Right ventricle myocardium superior (tissue), 1 donor: ENCODE results near the gene CTSE. TPM values are rescaled to one million over a fixed set of nuclear protein-coding genes. Genes with fewer than 3 reads are reported as not detected.

Experiments
- ATAC-seq: fragments of 200-7000 bp; cut with Tn5 transposase; one replicate; pipeline ENCODE4 v1.9.1; 2020; ENCODE audit warnings: mild to moderate bottlenecking; ENCODE audit not compliant: poor library complexity
- DNase-seq: peaks from one replicate; pipeline ENCODE4 v3.0.0-alpha.2; 2020
- intact Hi-C: fragments of 100-400 bp; cut with DNase I; formaldehyde crosslinking; loops from one replicate; pipeline ENCODE4 v1.11.2; 2022
- total RNA-seq: library from RNA; stranded (reverse); fragmentation: NEBNext Ultra II Directional; extraction: Animal tissue kit (Norgen Biotek cat#: 25700); gene quantifications from one replicate; pipeline ENCODE4 v1.2.1, GENCODE V29; 2021
- donor health status: DM: no; HTN: yes; CAD: no; lungs with severe emphysema.

Gene CTSE
- total RNA-seq, 1 donor from 2014 or later: not detected

DNA sequence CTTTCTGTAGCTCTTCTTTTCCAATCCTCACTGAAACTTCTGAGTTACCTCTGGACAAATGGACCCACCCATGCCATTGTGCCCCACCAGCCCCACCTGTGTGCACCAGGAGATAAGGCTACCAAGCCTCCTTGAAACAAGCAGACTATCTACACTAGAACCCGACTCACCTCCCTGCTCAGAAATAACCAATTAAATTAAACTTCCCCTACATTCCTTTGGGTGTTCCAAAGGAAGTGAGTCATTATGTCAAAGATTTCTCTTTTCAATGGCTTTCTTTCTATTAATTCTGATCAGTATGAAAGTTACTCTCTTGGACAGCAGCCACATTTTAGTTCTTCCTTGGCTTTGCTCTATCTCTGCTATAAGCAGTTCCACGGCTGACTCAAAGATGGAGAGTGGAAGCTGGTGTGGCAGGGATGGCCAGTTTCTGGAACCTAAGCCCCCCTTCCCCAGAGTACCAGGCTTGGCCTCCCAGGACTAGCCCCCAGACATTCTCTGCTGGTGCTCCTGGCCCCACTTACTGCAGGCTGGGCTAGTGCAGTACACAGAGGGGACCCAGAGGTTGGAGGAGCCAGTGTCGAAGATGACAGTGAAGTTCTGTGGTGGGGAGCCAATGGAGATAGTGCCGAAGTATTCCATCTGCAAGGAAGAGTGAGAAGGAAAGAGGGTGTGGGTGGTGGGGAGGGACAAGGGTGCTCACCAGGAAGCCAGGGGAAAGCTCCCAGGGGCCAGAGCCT lies 1.9 kb downstream of the CTSE start:
- intact Hi-C loops: no loop called here
- no peak for DNase-seq
- no peak for ATAC-seq

GRCh38 chr1:206021008-206021625 lies 2.6 kb downstream of the CTSE start:
- no peak for DNase-seq
- ATAC-seq: no peak
- intact Hi-C loops: no loop called here

DNA sequence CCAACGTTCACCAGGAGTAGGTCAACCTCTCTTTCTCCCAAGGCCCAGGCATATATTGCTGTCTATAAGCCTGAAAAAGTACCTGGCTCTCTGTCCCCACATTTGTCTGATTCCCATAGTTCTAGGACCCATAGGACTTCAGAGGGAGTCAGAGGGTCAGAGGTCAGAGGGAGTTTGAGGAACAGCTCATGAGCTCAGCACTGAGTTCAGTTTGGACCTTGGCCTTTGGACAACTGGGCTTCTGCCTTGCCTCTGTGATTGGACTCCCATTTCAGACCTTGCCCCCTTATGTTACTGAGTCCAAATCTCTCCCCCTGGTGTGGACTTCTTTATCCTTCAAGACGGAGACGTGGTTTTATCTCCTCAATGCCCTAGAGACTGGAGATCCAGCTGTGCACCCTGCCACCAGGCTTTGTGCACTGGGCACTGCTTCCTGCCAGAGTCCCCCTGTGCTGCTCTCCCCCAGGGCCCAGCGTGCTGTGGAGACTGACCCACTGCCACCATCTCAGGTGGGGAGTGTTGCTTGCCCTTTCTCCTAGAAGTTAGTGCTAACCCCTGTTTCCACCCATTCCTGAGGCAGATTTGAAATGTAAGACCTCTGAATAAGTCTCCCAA lies 3.2 kb downstream of the CTSE start:
- DNase-seq (no peak), ATAC-seq (no peak)
- intact Hi-C loops: no loop called here

- DNase-seq (no peak), ATAC-seq (no peak)
- intact Hi-C loops: no loop called here
Measured at GRCh38 chr1:206015071-206015470, 8.6 kb downstream of the CTSE start.

DNA sequence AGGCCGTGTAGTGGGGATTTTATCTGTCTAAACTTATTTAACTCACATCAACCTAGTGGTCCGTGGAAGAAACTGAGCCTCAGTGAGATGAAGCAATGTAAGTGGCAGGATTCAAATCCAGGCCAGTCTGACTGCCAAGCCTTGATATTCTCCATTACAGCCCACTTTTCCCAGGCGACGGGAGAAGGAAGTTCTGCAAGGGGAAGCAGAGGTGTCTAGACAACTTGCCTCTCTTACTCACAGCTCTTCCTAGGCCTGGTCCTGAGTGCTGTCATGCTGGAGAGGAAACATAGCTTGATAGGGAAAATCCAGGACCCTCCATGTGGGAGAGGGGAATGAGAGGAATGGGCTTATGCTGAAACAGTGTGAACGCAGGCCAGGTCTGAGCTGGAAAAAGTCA lies 9.1 kb downstream of the CTSE start:
- no peak for ATAC-seq
- intact Hi-C loops: no loop called here
- DNase-seq: no peak

DNA sequence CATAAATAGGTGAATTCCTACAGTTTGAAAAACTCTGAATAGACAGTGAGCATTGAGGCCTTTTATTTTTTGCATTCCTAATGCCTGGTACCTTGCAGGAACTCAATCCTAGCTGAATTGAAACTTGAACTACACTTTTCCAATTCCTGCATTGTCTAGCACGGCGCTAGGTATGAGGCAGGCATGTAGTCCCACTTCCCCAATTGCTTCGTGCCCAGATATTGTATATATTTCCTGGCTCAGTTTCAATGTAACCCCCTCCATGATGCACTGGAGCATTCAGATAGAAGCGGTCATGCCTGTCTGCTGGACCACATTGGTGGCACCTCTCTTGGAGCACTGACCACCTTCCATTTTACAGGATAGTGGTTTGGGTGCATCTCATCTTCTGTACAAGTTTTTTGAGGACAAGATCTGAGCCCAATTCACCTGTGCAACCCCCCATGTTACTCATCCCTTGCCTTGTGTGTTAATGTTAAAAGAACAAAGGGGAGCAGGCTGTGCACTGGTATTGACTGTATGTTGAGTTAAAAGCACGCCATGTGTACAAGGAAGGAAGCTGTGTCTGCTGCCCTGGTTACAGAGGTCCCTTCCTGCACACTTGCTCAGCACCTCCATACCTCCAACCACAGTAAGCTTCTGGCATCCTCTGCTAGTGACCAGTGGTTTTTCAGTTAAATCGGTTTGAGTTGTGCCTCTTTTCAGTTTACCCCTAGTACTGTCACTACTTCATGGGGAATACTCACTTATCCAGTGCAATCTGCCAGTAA lies 10.5 kb downstream of the CTSE start:
- intact Hi-C loops: no loop called here
- no peak for ATAC-seq

GRCh38 chr1:206012086-206012859 lies 11.4 kb downstream of the CTSE start:
- intact Hi-C loops: no loop called here
- DNase-seq (peak; percentile 85), ATAC-seq (peak; percentile 93)

More for the DNA sequence above, 10.5 kb downstream of the CTSE start:
- DNase-seq: no peak

DNA sequence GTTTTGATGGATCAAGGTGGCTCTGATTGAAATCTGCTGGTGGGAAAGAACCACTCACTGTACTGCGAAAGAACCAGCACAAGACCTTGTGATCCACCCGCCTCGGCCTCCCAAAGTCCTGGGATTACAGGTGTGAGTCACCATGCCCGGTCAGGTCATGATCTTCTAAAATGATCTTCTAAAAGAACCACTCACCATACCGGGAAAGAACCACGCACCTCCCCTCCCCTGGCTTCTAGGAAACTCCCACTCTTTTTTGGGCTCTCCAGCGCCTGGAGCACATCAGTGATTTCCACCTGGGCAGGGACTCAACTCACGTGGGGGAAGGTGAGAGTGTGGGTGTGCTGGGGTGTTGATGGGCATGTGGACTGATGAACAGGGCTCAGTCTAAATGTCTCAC lies 12.6 kb downstream of the CTSE start:
- DNase-seq (no peak), ATAC-seq (no peak)
- intact Hi-C loops: no loop called here

- DNase-seq (no peak), ATAC-seq (no peak)
- intact Hi-C loops: no loop called here
Measured at GRCh38 chr1:206010060-206010459, 13.6 kb downstream of the CTSE start.

GRCh38 chr1:206006946-206007345 lies 16.7 kb downstream of the CTSE start:
- DNase-seq (no peak), ATAC-seq (no peak)
- intact Hi-C loops: no loop called here

- ATAC-seq (no peak), DNase-seq (no peak)
- intact Hi-C loops: no loop called here
Measured at GRCh38 chr1:206005778-206006180, 17.9 kb downstream of the CTSE start.

- DNase-seq: no peak
- intact Hi-C loops: no loop called here
- ATAC-seq: no peak
Measured at GRCh38 chr1:206005234-206005633, 18.5 kb downstream of the CTSE start.

DNA sequence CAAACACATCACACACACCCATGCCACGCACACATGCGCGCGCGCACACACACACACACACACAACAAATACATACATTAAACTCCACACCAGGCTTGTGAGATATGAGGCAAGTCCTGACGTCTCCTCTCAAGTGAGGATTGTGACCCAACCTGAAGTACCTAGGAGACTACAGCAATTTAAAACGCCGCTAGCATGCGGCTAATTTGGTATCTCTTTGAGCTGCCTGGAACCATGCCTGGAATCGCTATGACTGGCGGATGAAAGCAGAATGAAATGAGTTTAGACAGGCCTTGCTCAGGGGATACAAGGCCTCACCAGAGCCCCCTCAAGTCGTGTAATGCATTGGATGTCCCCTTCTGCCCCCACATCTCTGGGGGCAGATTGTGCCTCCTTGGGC lies 18.9 kb downstream of the CTSE start:
- intact Hi-C loops: no loop called here
- no peak for DNase-seq
- ATAC-seq: peak; percentile 58

GRCh38 chr1:206003854-206004800 lies 19.6 kb downstream of the CTSE start:
- intact Hi-C loops: no loop called here
- DNase-seq (no peak), ATAC-seq (no peak)

- ATAC-seq (peak; percentile 83), DNase-seq (peak; percentile 78)
- intact Hi-C loops: no loop called here
Measured at GRCh38 chr1:206002871-206003801, 20.6 kb downstream of the CTSE start, which contains the start of gene RAB7B. RAB7B (minus strand) TSS chr1:206003395; CDS start chr1:205994135, 9,260 bp downstream.

DNA sequence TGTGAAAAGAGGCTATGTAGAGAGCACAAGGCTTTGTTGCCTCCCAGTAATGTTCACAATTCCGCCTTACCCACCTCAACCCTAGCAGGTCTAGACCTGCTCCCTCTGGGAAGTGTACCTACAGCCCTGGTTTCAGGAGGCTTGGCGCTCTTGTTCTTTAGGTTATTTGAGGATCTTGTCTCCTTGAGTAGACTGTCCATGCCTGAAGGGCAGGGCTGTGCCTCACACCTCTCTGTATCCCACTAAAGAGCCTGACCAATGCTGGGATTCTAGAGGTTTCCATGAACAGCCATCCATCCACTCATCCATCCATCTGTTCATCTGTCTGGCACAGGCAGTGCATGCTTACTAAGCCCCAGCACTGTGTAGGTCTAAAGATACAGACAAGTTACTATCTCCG lies 21.5 kb downstream of the CTSE start:
- intact Hi-C loops: no loop called here
- ATAC-seq: no peak
- DNase-seq: no peak

GRCh38 chr1:206001476-206001888 lies 22.2 kb downstream of the CTSE start:
- ATAC-seq (peak; percentile 48), DNase-seq (no peak)
- intact Hi-C loops: no loop called here
